HEK293 (cell line): ENCODE data around the gene TMEM232.

Experiments
- CTCF ChIA-PET: fragments of 350-600 bp; formaldehyde crosslinking; extraction: SDS; loops from one replicate; lab custom pipeline; 2021; ENCODE audit warnings: antibody characterized with exemption; lab: Yijun Ruan, JAX
- POLR2A ChIA-PET: fragments of 300-600 bp; formaldehyde crosslinking; extraction: SDS; loops from one replicate; lab custom pipeline; 2020; ENCODE audit warnings: antibody characterized with exemption, inconsistent platforms; lab: Yijun Ruan, JAX
- H3K27ac ChIP-seq: fragments of 200-500 bp; sonication (Bioruptor generic); 2 replicates; pipeline ENCODE4 v1.5.1; 2014; ENCODE audit warnings: low read depth, low read length, control low read depth, inconsistent platforms; ENCODE audit errors: extremely low read depth
- H3K36me3 ChIP-seq, 2 experiments: fragments of 200-500 bp in 1 of 2; sonication (Bioruptor generic) in 1 of 2; 1 replicate in 1 of 2; 2 replicates in 1 of 2; pipeline ENCODE4 v1.5.1; 2014 to 2017; ENCODE audit warnings: inconsistent platforms in 2 of 2, low read length in 2 of 2; ENCODE audit not compliant: control insufficient read depth in 2 of 2, insufficient read depth in 1 of 2
- H3K4me1 ChIP-seq: fragments of 200-500 bp; sonication (Bioruptor generic); 2 replicates; pipeline ENCODE4 v1.5.1; 2014; ENCODE audit warnings: mild to moderate bottlenecking, low read length, inconsistent platforms; ENCODE audit not compliant: control insufficient read depth, insufficient read depth
- H3K4me3 ChIP-seq: 2 replicates; pipeline ENCODE4 v1.5.1; 2011; ENCODE audit warnings: low read depth, mild to moderate bottlenecking, control low read depth, low read length, moderate library complexity
- H3K9me3 ChIP-seq: fragments of 200-500 bp; sonication (Bioruptor generic); 2 replicates; pipeline ENCODE4 v1.5.1; 2014; ENCODE audit warnings: low read depth, low read length, inconsistent platforms; ENCODE audit not compliant: control insufficient read depth, insufficient read depth
- KLF7 ChIP-seq: fragments of 450-650 bp; formaldehyde crosslinking; IDR thresholded peaks from 2 replicates; pipeline ENCODE4 v1.5.1; 2016; ENCODE audit warnings: missing biosample characterization, missing genetic modification characterization, borderline replicate concordance
- KLF9 ChIP-seq: fragments of 450-650 bp; formaldehyde crosslinking; IDR thresholded peaks from 2 replicates; pipeline ENCODE4 v1.5.1; 2016; ENCODE audit warnings: missing biosample characterization, missing genetic modification characterization, low read depth
- REPIN1 ChIP-seq: fragments of 450-650 bp; formaldehyde crosslinking; IDR thresholded peaks from 2 replicates; pipeline ENCODE4 v1.5.1; 2017; ENCODE audit warnings: missing biosample characterization, missing genetic modification characterization, low read depth
- WT1 ChIP-seq: fragments of 450-650 bp; formaldehyde crosslinking; IDR thresholded peaks from 2 replicates; pipeline ENCODE4 v1.5.1; 2016; ENCODE audit warnings: missing biosample characterization, missing genetic modification characterization
- ZBTB1 ChIP-seq: fragments of 450-650 bp; formaldehyde crosslinking; IDR thresholded peaks from 2 replicates; pipeline ENCODE4 v1.5.1; 2016; ENCODE audit warnings: missing biosample characterization, missing genetic modification characterization
- ZBTB48 ChIP-seq: fragments of 450-650 bp; formaldehyde crosslinking; IDR thresholded peaks from 2 replicates; pipeline ENCODE4 v1.5.1; 2016; ENCODE audit warnings: missing biosample characterization, missing genetic modification characterization
- ZBTB8A ChIP-seq: fragments of 450-650 bp; formaldehyde crosslinking; IDR thresholded peaks from 2 replicates; pipeline ENCODE4 v1.5.1; 2016; ENCODE audit warnings: missing biosample characterization, missing genetic modification characterization
- ZFP37 ChIP-seq: fragments of 450-650 bp; formaldehyde crosslinking; IDR thresholded peaks from 2 replicates; pipeline ENCODE4 v1.5.1; 2016; ENCODE audit warnings: missing biosample characterization, missing genetic modification characterization
- ZNF133 ChIP-seq: fragments of 450-650 bp; formaldehyde crosslinking; IDR thresholded peaks from 2 replicates; pipeline ENCODE4 v1.5.1; 2016; ENCODE audit warnings: missing biosample characterization, missing genetic modification characterization
- ZNF140 ChIP-seq: fragments of 450-650 bp; formaldehyde crosslinking; IDR thresholded peaks from 2 replicates; pipeline ENCODE4 v1.5.1; 2016; ENCODE audit warnings: missing biosample characterization, missing genetic modification characterization
- ZNF184 ChIP-seq: fragments of 450-650 bp; IDR thresholded peaks from 2 replicates; pipeline ENCODE4 v1.5.1; 2018; ENCODE audit warnings: missing biosample characterization, mild to moderate bottlenecking, missing genetic modification characterization
- ZNF2 ChIP-seq: fragments of 450-650 bp; formaldehyde crosslinking; IDR thresholded peaks from 2 replicates; pipeline ENCODE4 v1.5.1; 2016; ENCODE audit warnings: missing biosample characterization, missing genetic modification characterization
- ZNF221 ChIP-seq: fragments of 450-650 bp; formaldehyde crosslinking; IDR thresholded peaks from 2 replicates; pipeline ENCODE4 v1.5.1; 2017; ENCODE audit warnings: missing biosample characterization, missing genetic modification characterization, borderline replicate concordance
- ZNF24 ChIP-seq: fragments of 450-650 bp; formaldehyde crosslinking; IDR thresholded peaks from 2 replicates; pipeline ENCODE4 v1.5.1; 2016; ENCODE audit warnings: missing biosample characterization, missing genetic modification characterization
- ZNF354C ChIP-seq: fragments of 450-650 bp; formaldehyde crosslinking; IDR thresholded peaks from 2 replicates; pipeline ENCODE4 v1.5.1; 2016; ENCODE audit warnings: missing biosample characterization, missing genetic modification characterization, low read depth, borderline replicate concordance
- ZNF366 ChIP-seq: fragments of 450-650 bp; formaldehyde crosslinking; conservative IDR thresholded peaks from 2 replicates; pipeline ENCODE4 v1.5.1; 2016; ENCODE audit warnings: missing biosample characterization, missing genetic modification characterization
- ZNF394 ChIP-seq: fragments of 450-650 bp; formaldehyde crosslinking; IDR thresholded peaks from 2 replicates; pipeline ENCODE4 v1.5.1; 2016; ENCODE audit warnings: missing biosample characterization, missing genetic modification characterization, mild to moderate bottlenecking, moderate library complexity, borderline replicate concordance
- ZNF473 ChIP-seq: fragments of 450-650 bp; formaldehyde crosslinking; IDR thresholded peaks from 2 replicates; pipeline ENCODE4 v1.5.1; 2017; ENCODE audit warnings: missing biosample characterization, missing genetic modification characterization
- ZNF600 ChIP-seq: fragments of 450-650 bp; formaldehyde crosslinking; IDR thresholded peaks from 2 replicates; pipeline ENCODE4 v1.5.1; 2016; ENCODE audit warnings: missing biosample characterization, missing genetic modification characterization
- ZNF677 ChIP-seq: fragments of 450-650 bp; IDR thresholded peaks from 2 replicates; pipeline ENCODE4 v1.5.0; 2018; ENCODE audit warnings: missing biosample characterization, mild to moderate bottlenecking, missing genetic modification characterization, moderate library complexity
- ZNF76 ChIP-seq: fragments of 450-650 bp; formaldehyde crosslinking; IDR thresholded peaks from 2 replicates; pipeline ENCODE4; 2016; ENCODE audit warnings: low read depth, missing biosample characterization, missing genetic modification characterization, borderline replicate concordance
- ZNF777 ChIP-seq: fragments of 450-650 bp; formaldehyde crosslinking; IDR thresholded peaks from 2 replicates; pipeline ENCODE4 v1.5.1; 2017; ENCODE audit warnings: missing biosample characterization, missing genetic modification characterization, borderline replicate concordance
- TF ChIP-seq, protein P1 (sequence below): fragments of 450-650 bp; formaldehyde crosslinking; IDR thresholded peaks from 2 replicates; pipeline ENCODE4 v1.5.1; 2017; ENCODE audit warnings: missing biosample characterization, missing genetic modification characterization
- TF ChIP-seq, protein P2 (sequence below): fragments of 450-650 bp; formaldehyde crosslinking; IDR thresholded peaks from 2 replicates; pipeline ENCODE4 v1.5.1; 2016; ENCODE audit warnings: missing biosample characterization, missing genetic modification characterization
- TF ChIP-seq, protein P3 (sequence below): fragments of 450-650 bp; formaldehyde crosslinking; IDR thresholded peaks from 2 replicates; pipeline ENCODE4 v1.5.1; 2016; ENCODE audit warnings: missing biosample characterization, missing genetic modification characterization
- TF ChIP-seq, protein P4 (sequence below): fragments of 450-650 bp; formaldehyde crosslinking; IDR thresholded peaks from 2 replicates; pipeline ENCODE4 v1.5.0; 2017; ENCODE audit warnings: missing biosample characterization, missing genetic modification characterization, borderline replicate concordance

The TMEM232 gene

DNA sequence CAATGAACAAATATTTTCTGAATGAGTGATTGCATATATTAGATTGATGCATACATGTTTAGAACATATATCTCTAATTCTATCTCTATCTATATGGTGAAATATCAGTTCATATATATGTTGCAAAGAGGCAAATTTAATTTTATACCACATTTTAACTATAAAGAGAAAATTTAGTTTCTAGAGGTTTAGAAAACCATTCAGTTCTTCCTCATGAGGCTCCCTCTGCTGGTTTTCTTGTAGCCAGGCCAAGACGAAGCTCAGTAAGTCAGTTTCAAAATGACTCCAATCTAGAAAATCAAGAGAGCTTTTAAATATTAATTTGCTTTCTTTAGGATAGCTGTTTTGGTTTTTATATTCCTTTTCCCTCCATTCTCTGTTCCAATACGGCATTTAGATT is 312.1 kb downstream of the TMEM232 start:
- TF ChIP-seq ZNF354C (tag by site-specific recombination) (no peak), ZBTB48 (no peak), ZNF221 (tag by site-specific recombination) (no peak), WT1 (tag by site-specific recombination) (no peak), KLF9 (tag by site-specific recombination) (no peak), KLF7 (tag by site-specific recombination) (no peak), ZNF2 (no peak), ZNF184 (tag by site-specific recombination) (no peak), ZNF473 (no peak), ZNF394 (no peak), ZNF600 (tag by site-specific recombination) (no peak), ZNF777 (tag by site-specific recombination) (no peak)
- TF ChIP-seq, protein P1, sequence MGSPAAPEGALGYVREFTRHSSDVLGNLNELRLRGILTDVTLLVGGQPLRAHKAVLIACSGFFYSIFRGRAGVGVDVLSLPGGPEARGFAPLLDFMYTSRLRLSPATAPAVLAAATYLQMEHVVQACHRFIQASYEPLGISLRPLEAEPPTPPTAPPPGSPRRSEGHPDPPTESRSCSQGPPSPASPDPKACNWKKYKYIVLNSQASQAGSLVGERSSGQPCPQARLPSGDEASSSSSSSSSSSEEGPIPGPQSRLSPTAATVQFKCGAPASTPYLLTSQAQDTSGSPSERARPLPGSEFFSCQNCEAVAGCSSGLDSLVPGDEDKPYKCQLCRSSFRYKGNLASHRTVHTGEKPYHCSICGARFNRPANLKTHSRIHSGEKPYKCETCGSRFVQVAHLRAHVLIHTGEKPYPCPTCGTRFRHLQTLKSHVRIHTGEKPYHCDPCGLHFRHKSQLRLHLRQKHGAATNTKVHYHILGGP (tag by site-specific recombination) = no peak
- CTCF ChIA-PET = interaction anchor here (0.6 to 0.7 kb wide), 3 partner anchors 39 to 1036 kb away, joined by 3 to 5 read pairs (median 4); no protein-coding TSS in a partner anchor
- POLR2A ChIA-PET = no interaction called here

DNA sequence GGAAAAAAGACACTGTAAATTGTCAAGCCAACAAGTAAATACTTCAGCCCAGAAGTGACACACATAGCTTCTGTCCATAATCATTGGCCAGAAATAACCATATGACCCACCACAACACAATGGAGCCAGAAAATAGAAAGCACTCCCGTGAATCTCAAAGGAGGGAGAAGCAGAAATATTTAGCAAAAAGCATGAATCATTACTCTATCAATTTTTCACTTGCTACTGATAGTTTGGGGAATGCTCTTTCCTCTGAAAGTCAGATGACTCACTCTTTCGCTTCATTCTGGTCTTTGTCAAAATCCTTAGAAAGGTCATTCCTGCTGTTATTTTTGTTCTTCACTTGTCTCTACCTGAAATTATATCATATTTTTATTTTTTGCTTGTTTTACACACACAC is 312.6 kb downstream of the TMEM232 start:
- no peak overlapping the region for H3K4me3 ChIP-seq
- H3K4me1 ChIP-seq = no peaks in the 10 kb centered on the region
- TF ChIP-seq, protein P2, sequence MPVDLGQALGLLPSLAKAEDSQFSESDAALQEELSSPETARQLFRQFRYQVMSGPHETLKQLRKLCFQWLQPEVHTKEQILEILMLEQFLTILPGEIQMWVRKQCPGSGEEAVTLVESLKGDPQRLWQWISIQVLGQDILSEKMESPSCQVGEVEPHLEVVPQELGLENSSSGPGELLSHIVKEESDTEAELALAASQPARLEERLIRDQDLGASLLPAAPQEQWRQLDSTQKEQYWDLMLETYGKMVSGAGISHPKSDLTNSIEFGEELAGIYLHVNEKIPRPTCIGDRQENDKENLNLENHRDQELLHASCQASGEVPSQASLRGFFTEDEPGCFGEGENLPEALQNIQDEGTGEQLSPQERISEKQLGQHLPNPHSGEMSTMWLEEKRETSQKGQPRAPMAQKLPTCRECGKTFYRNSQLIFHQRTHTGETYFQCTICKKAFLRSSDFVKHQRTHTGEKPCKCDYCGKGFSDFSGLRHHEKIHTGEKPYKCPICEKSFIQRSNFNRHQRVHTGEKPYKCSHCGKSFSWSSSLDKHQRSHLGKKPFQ (tag by site-specific recombination) = no peak
- TF ChIP-seq ZNF24 (no peak), ZNF133 (tag by site-specific recombination) (no peak), ZNF677 (no peak), ZBTB1 (no peak), ZNF777 (tag by site-specific recombination) (no peak), ZNF76 (tag by site-specific recombination) (no peak), ZNF600 (tag by site-specific recombination) (no peak), ZFP37 (tag by site-specific recombination) (no peak), REPIN1 (tag by site-specific recombination) (no peak), ZBTB8A (tag by site-specific recombination) (no peak), ZNF394 (no peak), ZNF366 (tag by site-specific recombination) (no peak), ZNF140 (tag by site-specific recombination) (no peak)
- TF ChIP-seq, protein P3, sequence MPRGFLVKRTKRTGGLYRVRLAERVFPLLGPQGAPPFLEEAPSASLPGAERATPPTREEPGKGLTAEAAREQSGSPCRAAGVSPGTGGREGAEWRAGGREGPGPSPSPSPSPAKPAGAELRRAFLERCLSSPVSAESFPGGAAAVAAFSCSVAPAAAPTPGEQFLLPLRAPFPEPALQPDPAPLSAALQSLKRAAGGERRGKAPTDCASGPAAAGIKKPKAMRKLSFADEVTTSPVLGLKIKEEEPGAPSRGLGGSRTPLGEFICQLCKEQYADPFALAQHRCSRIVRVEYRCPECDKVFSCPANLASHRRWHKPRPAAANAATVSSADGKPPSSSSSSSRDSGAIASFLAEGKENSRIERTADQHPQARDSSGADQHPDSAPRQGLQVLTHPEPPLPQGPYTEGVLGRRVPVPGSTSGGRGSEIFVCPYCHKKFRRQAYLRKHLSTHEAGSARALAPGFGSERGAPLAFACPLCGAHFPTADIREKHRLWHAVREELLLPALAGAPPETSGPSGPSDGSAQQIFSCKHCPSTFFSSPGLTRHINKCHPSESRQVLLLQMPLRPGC (tag by site-specific recombination) = no peak
- TF ChIP-seq, protein P4, sequence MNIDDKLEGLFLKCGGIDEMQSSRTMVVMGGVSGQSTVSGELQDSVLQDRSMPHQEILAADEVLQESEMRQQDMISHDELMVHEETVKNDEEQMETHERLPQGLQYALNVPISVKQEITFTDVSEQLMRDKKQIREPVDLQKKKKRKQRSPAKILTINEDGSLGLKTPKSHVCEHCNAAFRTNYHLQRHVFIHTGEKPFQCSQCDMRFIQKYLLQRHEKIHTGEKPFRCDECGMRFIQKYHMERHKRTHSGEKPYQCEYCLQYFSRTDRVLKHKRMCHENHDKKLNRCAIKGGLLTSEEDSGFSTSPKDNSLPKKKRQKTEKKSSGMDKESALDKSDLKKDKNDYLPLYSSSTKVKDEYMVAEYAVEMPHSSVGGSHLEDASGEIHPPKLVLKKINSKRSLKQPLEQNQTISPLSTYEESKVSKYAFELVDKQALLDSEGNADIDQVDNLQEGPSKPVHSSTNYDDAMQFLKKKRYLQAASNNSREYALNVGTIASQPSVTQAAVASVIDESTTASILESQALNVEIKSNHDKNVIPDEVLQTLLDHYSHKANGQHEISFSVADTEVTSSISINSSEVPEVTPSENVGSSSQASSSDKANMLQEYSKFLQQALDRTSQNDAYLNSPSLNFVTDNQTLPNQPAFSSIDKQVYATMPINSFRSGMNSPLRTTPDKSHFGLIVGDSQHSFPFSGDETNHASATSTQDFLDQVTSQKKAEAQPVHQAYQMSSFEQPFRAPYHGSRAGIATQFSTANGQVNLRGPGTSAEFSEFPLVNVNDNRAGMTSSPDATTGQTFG (tag by site-specific recombination) = no peak
- POLR2A ChIA-PET = no interaction called here
- H3K9me3 ChIP-seq = no peaks in the 10 kb centered on the region
- no peaks in the 10 kb centered on the region for H3K36me3 ChIP-seq
- CTCF ChIA-PET = interaction anchor here (0.6 to 0.7 kb wide), 2 partner anchors 794 to 1035 kb away, joined by 3 to 5 read pairs; no protein-coding TSS in a partner anchor
- H3K27ac ChIP-seq = no peak overlapping the region

More for the DNA sequence above, 312.1 kb downstream of the TMEM232 start:
- no peaks in the 10 kb centered on the region for H3K4me1 ChIP-seq
- no peak overlapping the region for H3K27ac ChIP-seq
- no peak overlapping the region for H3K4me3 ChIP-seq
- H3K9me3 ChIP-seq = no peaks in the 10 kb centered on the region
- H3K36me3 ChIP-seq = no peaks in the 10 kb centered on the region
